Measurements from ENCODE around the gene CDC14B.
A peak's percentile ranks its signal among the peaks of the same experiment; 100 is the strongest.

Gene CDC14B

DNA sequence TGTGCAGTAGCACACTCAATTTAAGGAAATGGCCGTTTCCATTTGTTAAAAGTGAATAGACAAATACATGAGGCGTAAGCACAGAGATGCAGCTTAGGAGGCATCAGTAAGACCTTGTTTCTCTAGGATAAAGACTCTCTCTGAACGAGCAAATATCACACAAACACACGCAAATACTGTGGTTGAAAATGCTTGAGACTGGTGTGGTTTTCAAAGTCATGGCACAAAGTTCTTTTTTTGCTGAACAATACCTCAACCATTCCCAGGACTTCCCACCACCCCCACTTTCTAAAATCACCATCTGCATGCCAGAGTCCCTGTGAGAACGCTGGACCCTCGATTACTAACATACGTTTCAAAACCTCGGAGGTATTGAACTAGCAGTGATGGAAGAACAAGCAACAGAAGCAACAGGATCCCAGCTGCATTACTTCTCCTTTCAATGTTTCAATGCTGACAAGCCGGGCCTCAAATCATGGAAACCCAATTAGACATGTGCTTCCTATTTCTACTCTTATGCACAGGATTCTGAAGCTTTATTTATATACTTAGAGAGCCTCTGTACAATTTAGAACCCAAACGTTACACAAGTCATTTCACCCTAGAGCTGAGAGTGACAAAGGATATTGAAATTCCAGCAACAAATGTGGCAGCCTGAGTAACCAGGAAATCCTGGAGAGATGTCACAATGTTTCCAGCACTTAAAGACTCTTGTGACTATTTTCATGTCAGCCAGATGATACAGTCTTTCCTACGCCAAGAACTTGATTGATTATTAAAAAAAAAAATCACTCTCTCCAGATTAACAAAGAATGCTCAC, 63.9 kb downstream of the CDC14B start:
- Histone ChIP-seq H3K4ac (ENCODE audit: low read depth, low read length) (no peak overlapping the region), H2BK5ac (ENCODE audit: low read depth, low read length, poor library complexity) (no peak overlapping the region), H3K9ac (ENCODE audit: low read length) (no peak overlapping the region), H3K79me1 (ENCODE audit: low read length) (peaks cover 3% of the 10 kb centered on the region), H3K79me2 (ENCODE audit: control insufficient read depth, insufficient read depth, low read length, poor library complexity) (no peaks in the 10 kb centered on the region), H4K91ac (ENCODE audit: low read depth, low read length) (no peak overlapping the region), H3K18ac (ENCODE audit: low read length) (no peak overlapping the region), H2AK5ac (ENCODE audit: low read length) (no peak overlapping the region), H2BK12ac (ENCODE audit: low read length) (no peak overlapping the region), H2AFZ (ENCODE audit: insufficient read depth, low read length, poor library complexity) (no peak overlapping the region), H3K4me2 (ENCODE audit: low read length) (no peak overlapping the region), H3K4me3 (ENCODE audit: low read depth, low read length) (no peak overlapping the region), H3K14ac (ENCODE audit: low read length) (no peak overlapping the region), H4K12ac (ENCODE audit: low read depth, low read length) (no peak overlapping the region), H3K27me3 (ENCODE audit: insufficient read depth, low read length) (no peaks in the 10 kb centered on the region), H4K8ac (ENCODE audit: low read depth, low read length) (no peak overlapping the region), H3K4me1 (ENCODE audit: control insufficient read depth in 1 of 2, insufficient read depth in 2 of 2, low read length in 2 of 2) (peaks cover 0 to 3% of the 10 kb centered on the region in 2 experiments), H3K36me3 (ENCODE audit: control insufficient read depth in 1 of 2, insufficient read depth in 2 of 2, low read length in 2 of 2) (peaks cover 2% of the 10 kb centered on the region in 2 experiments), H2BK120ac (ENCODE audit: insufficient read depth, low read length, poor library complexity) (no peak overlapping the region), H3K9me3 (ENCODE audit: insufficient read depth, low read depth, low read length) (no peaks in the 10 kb centered on the region), H3K23ac (ENCODE audit: low read length) (no peak overlapping the region), H3K27ac (ENCODE audit: low read depth, low read length) (no peak overlapping the region)
- DNase-seq: peak in 1 of 2 donors; percentile 11
- WGBS (ENCODE audit: extremely low coverage, insufficient coverage, insufficient read length): no CpG with 5 or more reads among the region's 11 CpGs

- Histone ChIP-seq H3K27me3 (ENCODE audit: insufficient read depth, low read length) (no peaks in the 10 kb centered on the region), H4K12ac (ENCODE audit: low read depth, low read length) (no peak overlapping the region), H2AK5ac (ENCODE audit: low read length) (no peak overlapping the region), H4K8ac (ENCODE audit: low read depth, low read length) (no peak overlapping the region), H3K79me1 (ENCODE audit: low read length) (peaks cover 3% of the 10 kb centered on the region), H3K9me3 (ENCODE audit: insufficient read depth, low read depth, low read length) (no peaks in the 10 kb centered on the region), H3K27ac (ENCODE audit: low read depth, low read length) (no peak overlapping the region), H3K4me1 (ENCODE audit: control insufficient read depth in 1 of 2, insufficient read depth in 2 of 2, low read length in 2 of 2) (peaks cover 0 to 4% of the 10 kb centered on the region in 2 experiments), H3K14ac (ENCODE audit: low read length) (no peak overlapping the region), H3K4me3 (ENCODE audit: low read depth, low read length) (no peak overlapping the region), H3K9ac (ENCODE audit: low read length) (no peak overlapping the region), H2AFZ (ENCODE audit: insufficient read depth, low read length, poor library complexity) (no peak overlapping the region), H2BK12ac (ENCODE audit: low read length) (no peak overlapping the region), H4K91ac (ENCODE audit: low read depth, low read length) (no peak overlapping the region), H3K79me2 (ENCODE audit: control insufficient read depth, insufficient read depth, low read length, poor library complexity) (no peaks in the 10 kb centered on the region), H3K23ac (ENCODE audit: low read length) (no peak overlapping the region), H3K36me3 (ENCODE audit: control insufficient read depth in 1 of 2, insufficient read depth in 2 of 2, low read length in 2 of 2) (peaks cover 2% of the 10 kb centered on the region in 2 experiments), H2BK120ac (ENCODE audit: insufficient read depth, low read length, poor library complexity) (no peak overlapping the region), H3K4ac (ENCODE audit: low read depth, low read length) (no peak overlapping the region), H2BK5ac (ENCODE audit: low read depth, low read length, poor library complexity) (no peak overlapping the region), H3K18ac (ENCODE audit: low read length) (no peak overlapping the region), H3K4me2 (ENCODE audit: low read length) (no peak overlapping the region)
- no peak for DNase-seq
- no CpG with 5 or more reads among the region's 10 CpGs for WGBS (ENCODE audit: extremely low coverage, insufficient coverage, insufficient read length)
Measured at GRCh38 chr9:96554801-96555566, 64.7 kb downstream of the CDC14B start.

DNA sequence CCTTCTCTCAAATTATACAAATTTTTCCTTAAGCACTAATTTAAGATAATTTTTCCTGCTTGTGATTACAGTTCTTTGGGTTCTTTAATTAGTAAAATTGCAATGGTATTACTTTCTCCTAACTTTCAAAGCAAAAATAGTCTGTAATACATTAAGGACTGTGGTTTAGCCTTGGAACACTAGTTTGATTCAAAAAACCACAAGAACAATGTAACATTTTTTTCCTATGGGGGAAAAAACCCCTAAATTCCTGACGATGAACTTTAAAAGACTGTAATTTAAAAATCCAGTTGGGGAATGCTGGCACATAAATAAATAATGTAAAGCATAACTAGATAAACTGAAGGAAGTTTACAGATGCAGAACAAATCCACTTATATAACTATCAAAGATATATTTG, 65.3 kb downstream of the CDC14B start:
- peaks cover 0 to 4% of the 10 kb centered on the region in 2 experiments for H3K4me1 ChIP-seq (ENCODE audit: control insufficient read depth in 1 of 2, insufficient read depth in 2 of 2, low read length in 2 of 2)
- no peak overlapping the region for H3K9ac ChIP-seq (ENCODE audit: low read length)
- no peaks in the 10 kb centered on the region for H3K9me3 ChIP-seq (ENCODE audit: insufficient read depth, low read depth, low read length)
- no peak for DNase-seq
- H3K4me3 ChIP-seq (ENCODE audit: low read depth, low read length): no peak overlapping the region
- H3K27ac ChIP-seq (ENCODE audit: low read depth, low read length): no peak overlapping the region
- H4K91ac ChIP-seq (ENCODE audit: low read depth, low read length): no peak overlapping the region
- no peak overlapping the region for H3K4me2 ChIP-seq (ENCODE audit: low read length)
- no peak overlapping the region for H3K18ac ChIP-seq (ENCODE audit: low read length)
- no peak overlapping the region for H3K14ac ChIP-seq (ENCODE audit: low read length)
- H3K36me3 ChIP-seq (ENCODE audit: control insufficient read depth in 1 of 2, insufficient read depth in 2 of 2, low read length in 2 of 2): peaks cover 2% of the 10 kb centered on the region in 2 experiments
- H3K4ac ChIP-seq (ENCODE audit: low read depth, low read length): no peak overlapping the region
- H4K8ac ChIP-seq (ENCODE audit: low read depth, low read length): no peak overlapping the region
- H2BK12ac ChIP-seq (ENCODE audit: low read length): no peak overlapping the region
- H3K79me1 ChIP-seq (ENCODE audit: low read length): peaks cover 3% of the 10 kb centered on the region
- H2AK5ac ChIP-seq (ENCODE audit: low read length): no peak overlapping the region
- no peaks in the 10 kb centered on the region for H3K79me2 ChIP-seq (ENCODE audit: control insufficient read depth, insufficient read depth, low read length, poor library complexity)
- H4K12ac ChIP-seq (ENCODE audit: low read depth, low read length): no peak overlapping the region
- no peaks in the 10 kb centered on the region for H3K27me3 ChIP-seq (ENCODE audit: insufficient read depth, low read length)
- H2AFZ ChIP-seq (ENCODE audit: insufficient read depth, low read length, poor library complexity): no peak overlapping the region
- H2BK120ac ChIP-seq (ENCODE audit: insufficient read depth, low read length, poor library complexity): no peak overlapping the region
- no peak overlapping the region for H2BK5ac ChIP-seq (ENCODE audit: low read depth, low read length, poor library complexity)
- no CpG with 5 or more reads among the region's 1 CpG for WGBS (ENCODE audit: extremely low coverage, insufficient coverage, insufficient read length)
- no peak overlapping the region for H3K23ac ChIP-seq (ENCODE audit: low read length)

DNA sequence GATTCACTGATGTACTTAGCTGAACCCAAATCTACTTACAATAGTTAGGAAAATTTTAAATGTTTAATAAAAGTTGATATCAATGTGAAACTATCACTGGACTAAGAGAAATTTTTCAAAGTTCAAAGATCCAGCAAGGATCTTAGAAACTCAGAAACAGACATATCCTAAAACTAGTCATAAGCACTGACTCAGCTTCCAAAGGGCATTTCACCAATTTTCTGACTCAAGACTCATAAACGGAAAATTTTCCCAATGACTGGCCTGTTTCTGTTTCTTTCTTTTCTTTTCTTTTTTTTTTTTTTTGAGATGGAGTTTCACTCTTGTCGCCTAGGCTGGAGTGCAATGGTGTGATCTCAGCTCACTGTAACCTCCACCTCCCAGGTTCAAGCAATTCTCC, 66.6 kb downstream of the CDC14B start:
- Histone ChIP-seq H3K9me3 (ENCODE audit: insufficient read depth, low read depth, low read length) (no peaks in the 10 kb centered on the region), H3K27me3 (ENCODE audit: insufficient read depth, low read length) (no peaks in the 10 kb centered on the region), H3K4me3 (ENCODE audit: low read depth, low read length) (no peak overlapping the region), H3K36me3 (ENCODE audit: control insufficient read depth in 1 of 2, insufficient read depth in 2 of 2, low read length in 2 of 2) (peaks cover 2% of the 10 kb centered on the region in 2 experiments), H2BK5ac (ENCODE audit: low read depth, low read length, poor library complexity) (no peak overlapping the region), H3K23ac (ENCODE audit: low read length) (no peak overlapping the region), H3K79me2 (ENCODE audit: control insufficient read depth, insufficient read depth, low read length, poor library complexity) (no peaks in the 10 kb centered on the region), H2AK5ac (ENCODE audit: low read length) (no peak overlapping the region), H3K4me1 (ENCODE audit: control insufficient read depth in 1 of 2, insufficient read depth in 2 of 2, low read length in 2 of 2) (peaks cover 0 to 4% of the 10 kb centered on the region in 2 experiments), H3K79me1 (ENCODE audit: low read length) (peaks cover 3% of the 10 kb centered on the region), H3K14ac (ENCODE audit: low read length) (no peak overlapping the region), H2BK120ac (ENCODE audit: insufficient read depth, low read length, poor library complexity) (no peak overlapping the region), H3K4me2 (ENCODE audit: low read length) (no peak overlapping the region), H2AFZ (ENCODE audit: insufficient read depth, low read length, poor library complexity) (no peak overlapping the region), H4K91ac (ENCODE audit: low read depth, low read length) (no peak overlapping the region), H3K9ac (ENCODE audit: low read length) (no peak overlapping the region), H3K18ac (ENCODE audit: low read length) (no peak overlapping the region), H3K27ac (ENCODE audit: low read depth, low read length) (no peak overlapping the region), H4K12ac (ENCODE audit: low read depth, low read length) (no peak overlapping the region), H3K4ac (ENCODE audit: low read depth, low read length) (no peak overlapping the region), H4K8ac (ENCODE audit: low read depth, low read length) (no peak overlapping the region), H2BK12ac (ENCODE audit: low read length) (no peak overlapping the region)
- DNase-seq: peak in 1 of 2 donors; percentile 52
- WGBS (ENCODE audit: extremely low coverage, insufficient coverage, insufficient read length): no CpG with 5 or more reads among the region's 2 CpGs
